Trophoblast cell (in vitro differentiated cells and primary cell): Measurements from ENCODE around the gene CCDC110.

Experiments
- DNase-seq, 2 donors: peaks; one replicate each; pipeline ENCODE4 v3.0.0-alpha.2; 2016
- H2AFZ ChIP-seq: 2 replicates; pipeline ENCODE4 v1.6.1; 2013; ENCODE audit warnings: low read length, moderate library complexity, mild to moderate bottlenecking; ENCODE audit not compliant: insufficient read depth, poor library complexity
- H2AK5ac ChIP-seq: 2 replicates; pipeline ENCODE4 v1.6.1; 2013; ENCODE audit warnings: mild to moderate bottlenecking, low read length
- H2BK120ac ChIP-seq: 2 replicates; pipeline ENCODE4 v1.6.1; 2013; ENCODE audit warnings: low read length, mild to moderate bottlenecking, moderate library complexity; ENCODE audit not compliant: insufficient read depth, poor library complexity
- H2BK12ac ChIP-seq: 2 replicates; pipeline ENCODE4 v1.6.1; 2013; ENCODE audit warnings: mild to moderate bottlenecking, low read length, moderate library complexity
- H2BK5ac ChIP-seq: 2 replicates; pipeline ENCODE4 v1.6.1; 2013; ENCODE audit warnings: low read length, low read depth, moderate library complexity, mild to moderate bottlenecking; ENCODE audit not compliant: poor library complexity
- H3K14ac ChIP-seq: 2 replicates; pipeline ENCODE4 v1.6.1; 2013; ENCODE audit warnings: mild to moderate bottlenecking, low read length
- H3K18ac ChIP-seq: 2 replicates; pipeline ENCODE4 v1.6.1; 2013; ENCODE audit warnings: mild to moderate bottlenecking, low read length
- H3K23ac ChIP-seq: 2 replicates; pipeline ENCODE4 v1.6.1; 2013; ENCODE audit warnings: low read length
- H3K27ac ChIP-seq: 2 replicates; pipeline ENCODE4 v1.5.1; 2013; ENCODE audit warnings: low read depth, mild to moderate bottlenecking, inconsistent platforms, low read length, moderate library complexity
- H3K27me3 ChIP-seq: 2 replicates; pipeline ENCODE4 v1.6.1; 2013; ENCODE audit warnings: inconsistent platforms, mild to moderate bottlenecking, low read length, moderate library complexity; ENCODE audit not compliant: insufficient read depth
- H3K36me3 ChIP-seq, 2 experiments: 1 replicate in 1 of 2; 2 replicates in 1 of 2; pipeline ENCODE4 v1.6.1; 2013; ENCODE audit warnings: low read length in 2 of 2, mild to moderate bottlenecking in 2 of 2, moderate library complexity in 1 of 2; ENCODE audit not compliant: insufficient read depth in 2 of 2, control insufficient read depth in 1 of 2
- H3K4ac ChIP-seq: 2 replicates; pipeline ENCODE4 v1.6.1; 2013; ENCODE audit warnings: low read depth, mild to moderate bottlenecking, low read length, moderate library complexity
- H3K4me1 ChIP-seq, 2 experiments: 1 replicate in 1 of 2; 2 replicates in 1 of 2; pipeline ENCODE4 v1.6.1; 2013; ENCODE audit warnings: low read length in 2 of 2, mild to moderate bottlenecking in 2 of 2, moderate library complexity in 1 of 2; ENCODE audit not compliant: insufficient read depth in 2 of 2, control insufficient read depth in 1 of 2
- H3K4me2 ChIP-seq: 2 replicates; pipeline ENCODE4 v1.6.1; 2013; ENCODE audit warnings: inconsistent platforms, mild to moderate bottlenecking, low read length, moderate library complexity
- H3K4me3 ChIP-seq: 2 replicates; pipeline ENCODE4 v1.5.1; 2013; ENCODE audit warnings: mild to moderate bottlenecking, low read depth, low read length, inconsistent platforms
- H3K79me1 ChIP-seq: one replicate; pipeline ENCODE4 v1.6.1; 2013; ENCODE audit warnings: low read length
- H3K79me2 ChIP-seq: 2 replicates; pipeline ENCODE4 v1.6.1; 2013; ENCODE audit warnings: low read length, mild to moderate bottlenecking; ENCODE audit not compliant: control insufficient read depth, insufficient read depth, poor library complexity
- H3K9ac ChIP-seq: 2 replicates; pipeline ENCODE4 v1.6.1; 2013; ENCODE audit warnings: mild to moderate bottlenecking, low read length
- H3K9me3 ChIP-seq: 2 replicates; pipeline ENCODE4 v1.6.1; 2013; ENCODE audit warnings: low read depth, mild to moderate bottlenecking, control low read depth, inconsistent platforms, low read length; ENCODE audit not compliant: insufficient read depth
- H4K12ac ChIP-seq: 2 replicates; pipeline ENCODE4 v1.6.1; 2013; ENCODE audit warnings: low read depth, mild to moderate bottlenecking, low read length, moderate library complexity
- H4K8ac ChIP-seq: 2 replicates; pipeline ENCODE4 v1.6.1; 2013; ENCODE audit warnings: low read depth, mild to moderate bottlenecking, low read length, moderate library complexity
- H4K91ac ChIP-seq: one replicate; pipeline ENCODE4 v1.6.1; 2013; ENCODE audit warnings: low read depth, mild to moderate bottlenecking, low read length, moderate library complexity
- WGBS: extraction: QIAGEN DNeasy Blood & Tissue Kit; methylation state at CpG from one replicate; pipeline ENCODE4 v1.1.7; 2013; ENCODE audit warnings: missing lambda C conversion rate; ENCODE audit not compliant: insufficient read length, insufficient coverage; ENCODE audit errors: extremely low coverage; 5-methylcytosine and 5-hydroxymethylcytosine counted together

CCDC110 gene

GRCh38 chr4:185515248-185515647, 43.7 kb upstream of the CCDC110 start:
- H2BK12ac ChIP-seq, result no peak overlapping the region
- no peak overlapping the region for H3K4me3 ChIP-seq
- no peak overlapping the region for H2AFZ ChIP-seq
- no peaks in the 10 kb centered on the region for H3K27me3 ChIP-seq
- no peak overlapping the region for H4K8ac ChIP-seq
- no CpG with 5 or more reads among the region's 4 CpGs for WGBS
- no peak overlapping the region for H3K14ac ChIP-seq
- H3K23ac ChIP-seq, result no peak overlapping the region
- no peaks in the 10 kb centered on the region for H3K36me3 ChIP-seq
- no peak overlapping the region for H2BK120ac ChIP-seq
- H3K9me3 ChIP-seq, result no peaks in the 10 kb centered on the region
- H2AK5ac ChIP-seq, result no peak overlapping the region
- H3K79me2 ChIP-seq, result no peaks in the 10 kb centered on the region
- H4K91ac ChIP-seq, result no peak overlapping the region
- H3K18ac ChIP-seq, result no peak overlapping the region
- no peaks in the 10 kb centered on the region for H3K4me1 ChIP-seq
- H3K27ac ChIP-seq, result no peak overlapping the region
- H4K12ac ChIP-seq, result no peak overlapping the region
- no peak overlapping the region for H3K4me2 ChIP-seq
- no peak for DNase-seq
- no peak overlapping the region for H2BK5ac ChIP-seq
- no peaks in the 10 kb centered on the region for H3K79me1 ChIP-seq
- no peak overlapping the region for H3K4ac ChIP-seq
- no peak overlapping the region for H3K9ac ChIP-seq

- Histone ChIP-seq H3K79me2 (no peaks in the 10 kb centered on the region), H3K9me3 (no peaks in the 10 kb centered on the region), H2BK12ac (no peak overlapping the region), H3K23ac (no peak overlapping the region), H2AFZ (no peak overlapping the region), H3K27ac (no peak overlapping the region), H2BK120ac (no peak overlapping the region), H4K8ac (no peak overlapping the region), H4K91ac (no peak overlapping the region), H3K4me2 (no peak overlapping the region), H3K18ac (no peak overlapping the region), H2AK5ac (no peak overlapping the region), H2BK5ac (no peak overlapping the region), H3K36me3 (no peaks in the 10 kb centered on the region), H4K12ac (no peak overlapping the region), H3K4ac (no peak overlapping the region), H3K4me1 (no peaks in the 10 kb centered on the region), H3K14ac (no peak overlapping the region), H3K9ac (no peak overlapping the region), H3K4me3 (no peak overlapping the region), H3K79me1 (no peaks in the 10 kb centered on the region), H3K27me3 (no peaks in the 10 kb centered on the region)
- no peak for DNase-seq
- no CpG with 5 or more reads among the region's 17 CpGs for WGBS
Observed at GRCh38 chr4:185514182-185514697, 42.7 kb upstream of the CCDC110 start.

GRCh38 chr4:185513489-185514181, 42.1 kb upstream of the CCDC110 start:
- no peak overlapping the region for H4K8ac ChIP-seq
- H3K14ac ChIP-seq, result no peak overlapping the region
- no peak overlapping the region for H3K23ac ChIP-seq
- no peak overlapping the region for H4K12ac ChIP-seq
- no peak overlapping the region for H3K4me2 ChIP-seq
- H2BK12ac ChIP-seq, result no peak overlapping the region
- H3K79me2 ChIP-seq, result no peaks in the 10 kb centered on the region
- no peaks in the 10 kb centered on the region for H3K27me3 ChIP-seq
- no peak for DNase-seq
- H3K79me1 ChIP-seq, result no peaks in the 10 kb centered on the region
- H3K36me3 ChIP-seq, result no peaks in the 10 kb centered on the region
- no peak overlapping the region for H3K27ac ChIP-seq
- H3K4ac ChIP-seq, result no peak overlapping the region
- WGBS, result no CpG with 5 or more reads among the region's 10 CpGs
- no peak overlapping the region for H4K91ac ChIP-seq
- H3K4me3 ChIP-seq, result no peak overlapping the region
- H2BK5ac ChIP-seq, result no peak overlapping the region
- H3K18ac ChIP-seq, result no peak overlapping the region
- no peaks in the 10 kb centered on the region for H3K4me1 ChIP-seq
- no peak overlapping the region for H2AK5ac ChIP-seq
- no peak overlapping the region for H3K9ac ChIP-seq
- H2AFZ ChIP-seq, result no peak overlapping the region
- no peak overlapping the region for H2BK120ac ChIP-seq
- no peaks in the 10 kb centered on the region for H3K9me3 ChIP-seq

GRCh38 chr4:185512516-185512915, 41.0 kb upstream of the CCDC110 start:
- Histone ChIP-seq H3K4me1 (peaks cover 2% of the 10 kb centered on the region in 2 experiments), H3K14ac (no peak overlapping the region), H3K79me2 (no peaks in the 10 kb centered on the region), H3K9ac (no peak overlapping the region), H3K4me2 (no peak overlapping the region), H4K8ac (no peak overlapping the region), H3K4me3 (no peak overlapping the region), H3K9me3 (no peaks in the 10 kb centered on the region), H4K12ac (no peak overlapping the region), H3K27ac (no peak overlapping the region), H2AK5ac (no peak overlapping the region), H2BK5ac (no peak overlapping the region), H3K23ac (no peak overlapping the region), H3K79me1 (no peaks in the 10 kb centered on the region), H2BK120ac (no peak overlapping the region), H4K91ac (no peak overlapping the region), H2AFZ (no peak overlapping the region), H2BK12ac (no peak overlapping the region), H3K18ac (no peak overlapping the region), H3K36me3 (no peaks in the 10 kb centered on the region), H3K27me3 (no peaks in the 10 kb centered on the region), H3K4ac (no peak overlapping the region)
- DNase-seq, result no peak
- WGBS, result no CpG with 5 or more reads among the region's 3 CpGs
